HG03045 (cell line): ENCODE results near the gene CUEDC1.

ENCODE experiments used
- ATAC-seq: cut with Tn5 transposase; IDR thresholded peaks from one replicate; pipeline ENCODE4 v1.9.1; 2021; ENCODE audit warnings: mild to moderate bottlenecking, moderate library complexity; ENCODE audit not compliant: unreplicated experiment

Gene CUEDC1

DNA sequence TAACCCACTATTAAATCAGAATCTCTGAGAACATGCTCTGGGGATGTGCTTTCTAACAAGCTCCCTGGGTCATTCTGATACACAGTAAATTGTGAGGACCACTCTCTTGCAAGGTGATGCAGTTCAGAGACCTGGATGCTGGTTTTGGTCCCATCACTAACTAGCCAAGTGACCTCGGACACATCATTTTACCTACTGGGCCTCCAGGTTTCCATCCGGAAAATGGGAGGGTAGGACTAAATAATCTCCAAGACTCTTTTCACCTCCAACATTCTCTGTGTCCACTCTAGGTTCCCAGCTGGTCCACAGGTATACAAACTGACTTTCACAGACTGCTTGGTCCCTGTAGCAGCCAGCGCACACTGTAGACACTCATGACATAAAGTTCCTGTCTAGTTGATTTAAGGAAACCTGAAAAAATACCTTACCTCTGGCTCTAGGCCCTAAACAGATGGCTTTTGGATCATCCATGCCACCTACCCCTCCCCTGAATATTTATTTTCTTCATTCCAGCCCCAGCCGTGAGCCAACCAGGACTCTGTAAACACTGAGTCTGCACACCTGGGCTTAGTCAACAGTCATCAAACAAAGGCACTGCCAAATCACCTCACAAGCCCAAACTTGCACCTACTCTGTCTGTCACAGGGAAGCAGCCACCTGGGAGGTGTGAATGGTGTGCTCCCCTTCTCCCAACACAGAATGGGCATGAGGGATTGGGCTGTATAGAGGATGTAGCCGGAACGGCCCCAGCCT, 54.0 kb downstream of the CUEDC1 start:
- no peak for ATAC-seq

GRCh38 chr17:57899822-57900221, 55.4 kb downstream of the CUEDC1 start:
- no peak for ATAC-seq

DNA sequence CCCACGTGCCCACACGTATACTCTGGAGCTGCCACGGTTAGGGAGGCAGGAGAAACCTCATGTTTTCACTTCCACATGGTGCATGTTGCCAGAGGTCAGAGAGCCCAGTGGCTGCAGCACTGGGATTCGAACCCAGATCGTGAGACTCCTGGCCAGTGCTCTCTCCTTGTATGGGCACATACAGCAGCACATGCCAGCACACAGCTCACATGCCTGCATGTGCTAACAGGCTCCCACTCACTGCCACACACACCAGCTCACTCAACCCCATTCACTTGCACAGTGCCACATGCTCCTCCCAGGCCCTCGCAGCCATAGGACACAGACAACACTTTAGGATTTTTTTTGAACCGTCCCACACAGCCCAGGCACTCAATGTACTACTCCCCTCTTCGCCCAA, 55.8 kb downstream of the CUEDC1 start:
- no peak for ATAC-seq

DNA sequence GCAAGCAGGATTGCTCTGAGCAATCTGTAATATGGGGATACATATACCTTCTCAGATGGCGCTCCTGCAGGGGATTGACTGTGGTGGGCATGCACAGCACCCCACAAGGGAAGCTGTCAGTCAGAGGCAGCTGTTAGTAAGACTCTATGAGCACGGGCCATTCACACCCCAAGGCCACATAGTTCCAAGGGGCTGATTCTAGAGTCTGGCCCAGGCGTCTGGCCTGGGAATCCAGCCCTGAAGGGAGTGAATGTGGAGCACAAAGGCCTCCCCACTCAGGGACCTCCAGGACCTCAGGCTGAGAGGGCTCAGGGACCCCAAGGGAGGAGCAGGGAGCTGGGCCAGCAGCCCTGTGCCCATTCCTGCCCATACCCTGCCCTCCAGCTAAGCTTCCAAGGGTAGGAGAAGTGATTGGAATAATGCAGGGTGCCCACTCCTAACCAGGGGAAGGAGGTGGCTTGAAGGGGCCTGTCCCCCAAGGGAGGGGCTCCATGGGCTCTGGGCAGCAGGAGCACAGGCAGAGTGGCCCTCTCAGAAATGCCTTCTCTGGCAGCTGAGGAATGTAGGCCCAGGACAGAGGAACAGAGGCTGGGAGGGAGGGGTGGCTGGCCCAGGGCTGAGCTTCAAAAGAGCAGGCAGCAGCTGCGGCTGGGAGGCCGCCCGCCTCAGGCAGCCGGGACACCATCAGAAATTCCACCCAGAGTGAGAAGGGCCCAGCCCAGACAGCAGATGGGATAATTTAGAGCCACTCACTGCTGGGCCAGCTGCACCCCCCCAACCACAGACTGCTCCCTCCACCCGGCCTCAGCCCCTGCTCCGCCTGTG, 56.5 kb downstream of the CUEDC1 start:
- no peak for ATAC-seq

DNA sequence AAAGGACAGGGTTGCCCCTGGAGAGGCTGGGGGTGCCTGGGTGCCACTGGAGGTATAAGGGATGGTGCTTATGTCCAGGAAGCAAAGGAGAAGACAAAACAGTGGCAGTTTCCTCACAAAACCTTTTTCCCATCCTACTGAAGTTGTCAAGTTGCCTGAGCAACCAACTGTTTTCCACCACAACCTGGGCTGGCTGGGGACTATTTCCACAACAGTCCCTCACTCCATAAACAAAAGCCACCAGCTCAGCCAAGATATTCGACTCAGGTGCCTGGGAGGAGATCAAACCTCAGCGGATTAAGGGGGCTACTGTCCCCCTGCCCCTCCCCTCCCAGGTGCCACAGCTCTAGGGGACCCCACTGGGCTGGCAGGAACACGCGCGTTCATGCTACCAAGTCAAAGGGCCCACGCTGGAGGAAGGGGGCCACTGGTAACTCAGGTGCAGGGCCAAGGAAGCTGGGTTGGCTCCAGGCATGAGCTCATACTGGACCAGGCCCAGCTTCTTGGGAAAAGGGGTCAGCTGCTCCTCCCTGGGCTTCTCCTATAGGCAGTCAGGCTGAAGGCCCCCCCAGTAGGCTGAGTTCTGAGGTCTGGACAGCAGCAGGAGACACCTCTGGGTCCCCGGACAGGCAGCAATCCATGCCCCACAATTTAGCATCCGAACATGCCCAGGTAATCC, 59.7 kb downstream of the CUEDC1 start:
- no peak for ATAC-seq

DNA sequence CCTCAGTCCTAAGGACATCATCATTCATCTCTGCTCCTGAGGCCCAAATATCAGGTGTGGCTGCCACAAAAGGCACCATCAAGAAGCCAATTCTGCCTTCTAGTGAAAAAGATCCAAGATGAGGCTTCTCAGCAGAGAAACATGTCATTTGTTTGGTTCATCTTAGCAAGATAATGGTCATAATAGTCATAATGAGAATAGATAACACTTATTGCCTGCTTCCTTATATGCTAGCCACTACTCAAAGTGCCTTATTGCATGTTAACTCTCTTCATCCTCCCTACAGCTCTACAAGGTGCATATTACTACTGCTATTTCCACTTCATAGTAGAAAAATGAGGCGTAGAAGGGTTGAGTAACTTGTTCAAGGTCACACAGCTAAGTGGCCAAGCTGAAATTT, 60.4 kb downstream of the CUEDC1 start:
- ATAC-seq = no peak

DNA sequence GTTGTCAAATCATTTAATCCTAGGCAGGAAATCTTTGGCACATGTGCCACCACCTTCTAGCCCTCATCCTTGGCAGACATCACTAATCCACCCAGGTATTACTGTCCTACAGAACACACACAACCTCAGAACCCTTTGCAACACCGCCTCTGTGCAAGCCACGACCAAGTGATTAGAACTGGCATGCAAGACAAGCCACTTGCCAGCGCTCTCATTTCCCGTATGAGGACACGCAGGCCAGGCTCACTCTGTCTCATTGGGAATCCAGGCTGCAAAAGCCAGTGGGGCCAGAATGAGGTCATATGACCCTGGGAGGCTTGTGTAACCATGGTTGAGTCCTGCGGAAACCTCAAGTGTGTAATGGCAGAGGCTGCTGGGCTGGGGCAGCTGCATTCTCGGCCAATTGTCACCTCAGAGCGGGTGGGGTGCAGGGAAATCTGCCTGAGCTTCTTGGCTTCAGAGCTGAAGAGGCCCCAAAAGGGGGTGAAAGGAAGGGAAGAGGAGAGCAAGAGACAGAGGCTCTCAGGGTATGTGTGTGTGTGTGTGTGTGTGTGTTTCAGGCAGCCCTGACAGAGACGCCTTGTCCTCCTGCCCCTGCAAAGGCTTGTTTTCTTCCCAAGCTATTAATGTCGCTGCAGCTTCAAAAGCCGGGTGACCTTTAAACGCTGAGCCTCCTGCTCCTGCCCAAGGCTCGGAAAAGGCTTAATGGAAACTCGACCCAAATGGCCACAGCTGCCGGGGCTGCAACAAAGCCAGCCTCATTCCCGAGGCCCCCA, 62.2 kb downstream of the CUEDC1 start:
- ATAC-seq = no peak

GRCh38 chr17:57892146-57892819, 62.9 kb downstream of the CUEDC1 start:
- no peak for ATAC-seq

- no peak for ATAC-seq
These were observed 64.4 kb downstream of the CUEDC1 start for GRCh38 chr17:57890857-57891232.

GRCh38 chr17:57889892-57890856, 65.0 kb downstream of the CUEDC1 start:
- ATAC-seq = no peak

- ATAC-seq = no peak
These were observed 66.0 kb downstream of the CUEDC1 start for GRCh38 chr17:57889252-57889651.

DNA sequence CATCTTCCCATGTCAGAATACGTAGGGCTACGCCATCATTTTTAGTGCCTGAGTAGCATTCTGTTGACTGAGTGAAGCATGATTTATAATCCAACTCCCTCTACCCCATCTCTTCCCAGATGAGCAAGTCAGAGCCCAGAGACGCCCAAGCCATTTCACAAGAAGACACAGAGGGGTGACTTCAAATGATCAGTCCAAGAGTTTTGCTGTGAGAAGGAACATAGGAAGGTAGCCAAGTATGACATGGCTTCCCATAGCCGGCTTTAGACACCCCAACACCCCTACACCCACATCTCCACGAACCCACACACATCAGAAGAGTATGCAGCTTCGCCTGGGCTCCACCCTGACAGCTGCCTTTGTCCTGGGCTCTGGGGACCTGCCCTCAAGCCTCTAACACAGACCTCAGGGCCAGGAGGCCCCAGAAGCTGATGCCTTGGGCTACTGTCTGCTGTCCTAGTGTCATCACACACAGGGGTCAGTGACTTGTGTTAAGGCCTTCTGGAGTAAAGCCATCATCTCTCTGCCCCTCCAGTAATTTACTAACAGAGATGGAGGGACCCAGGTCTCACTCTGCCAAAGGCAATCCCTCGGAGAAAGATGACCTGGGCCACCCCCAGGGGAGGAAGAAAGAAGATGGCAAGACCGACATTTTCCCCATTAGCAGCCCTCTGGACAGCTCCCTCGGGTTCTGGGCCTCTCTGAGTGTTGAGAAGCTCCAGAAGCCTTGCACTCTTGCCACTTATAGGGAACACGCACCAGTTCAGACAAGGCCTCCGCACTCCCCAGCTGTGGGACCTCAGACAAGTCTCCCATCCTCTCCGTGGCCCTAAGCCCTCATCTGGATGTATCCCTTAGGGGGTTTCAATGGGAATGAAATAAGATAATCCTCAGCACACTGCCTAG, 66.6 kb downstream of the CUEDC1 start:
- ATAC-seq = no peak

GRCh38 chr17:57887161-57887560, 68.1 kb downstream of the CUEDC1 start:
- ATAC-seq = no peak

GRCh38 chr17:57886020-57886419, 69.2 kb downstream of the CUEDC1 start:
- ATAC-seq = no peak

- no peak for ATAC-seq
These were observed 69.9 kb downstream of the CUEDC1 start for GRCh38 chr17:57885148-57885915.

DNA sequence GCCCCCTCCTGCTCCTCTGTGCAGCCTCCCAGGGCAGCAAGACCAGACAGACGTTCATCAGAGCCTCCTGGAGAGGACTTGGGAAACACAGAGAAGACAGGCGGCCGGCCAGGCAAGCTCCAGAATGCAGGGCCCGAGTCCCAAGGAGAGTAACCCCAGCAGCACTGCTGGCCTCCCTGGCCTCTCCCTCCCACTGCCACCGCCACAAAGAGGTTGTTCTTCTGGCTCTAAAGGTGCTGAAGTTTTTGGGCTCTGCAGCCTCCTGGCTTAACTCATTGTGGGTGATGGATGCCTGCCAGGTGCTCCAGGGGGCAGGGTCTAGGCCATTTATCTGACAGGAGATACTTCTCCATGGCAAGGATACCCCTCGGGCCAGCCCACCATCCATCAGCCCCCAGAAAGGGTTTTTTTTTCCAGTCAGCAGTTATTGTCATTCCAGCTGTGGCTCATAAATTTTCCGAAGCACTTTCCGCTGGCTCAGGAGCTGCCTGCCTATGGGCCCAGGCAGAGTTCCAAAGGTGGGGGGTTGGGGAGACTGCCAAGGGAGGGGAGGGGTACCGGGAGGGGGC, 73.3 kb downstream of the CUEDC1 start:
- no peak for ATAC-seq

DNA sequence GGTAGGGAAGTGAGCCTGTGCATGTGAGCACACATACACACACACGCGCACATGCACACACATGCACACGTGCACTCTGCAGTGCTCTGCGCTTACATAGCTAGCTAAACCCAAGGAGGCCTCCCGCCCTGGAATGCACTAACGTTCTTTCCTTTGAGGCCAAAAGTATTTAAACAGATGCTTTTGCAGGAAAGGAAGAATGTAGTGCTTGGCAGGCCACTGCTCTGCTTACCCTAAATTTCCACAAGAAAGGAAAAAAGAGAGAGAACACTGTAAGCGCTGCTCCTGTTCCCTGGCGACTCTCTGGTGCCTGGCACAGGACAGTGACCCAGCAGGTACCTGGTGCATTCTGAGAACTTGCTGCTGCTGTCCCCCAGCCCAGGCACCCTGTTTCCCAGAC, 74.1 kb downstream of the CUEDC1 start:
- no peak for ATAC-seq
